DND-41 (cell line): Measurements from ENCODE around the gene MKLN1.

Experiments used
- EZH2 ChIP-seq: IDR thresholded peaks from 3 replicates; pipeline ENCODE4 v1.6.1; 2012; ENCODE audit warnings: borderline replicate concordance, low read depth, mild to moderate bottlenecking, moderate library complexity, low read length, inconsistent platforms; ENCODE audit not compliant: severe bottlenecking
- TF ChIP-seq, protein P1 (sequence below): IDR thresholded peaks from 2 replicates; pipeline ENCODE4 v1.5.1; 2012; ENCODE audit warnings: borderline replicate concordance, low read length, moderate library complexity, mild to moderate bottlenecking; ENCODE audit not compliant: poor library complexity, severe bottlenecking; ENCODE audit errors: extremely low read depth

DNA sequence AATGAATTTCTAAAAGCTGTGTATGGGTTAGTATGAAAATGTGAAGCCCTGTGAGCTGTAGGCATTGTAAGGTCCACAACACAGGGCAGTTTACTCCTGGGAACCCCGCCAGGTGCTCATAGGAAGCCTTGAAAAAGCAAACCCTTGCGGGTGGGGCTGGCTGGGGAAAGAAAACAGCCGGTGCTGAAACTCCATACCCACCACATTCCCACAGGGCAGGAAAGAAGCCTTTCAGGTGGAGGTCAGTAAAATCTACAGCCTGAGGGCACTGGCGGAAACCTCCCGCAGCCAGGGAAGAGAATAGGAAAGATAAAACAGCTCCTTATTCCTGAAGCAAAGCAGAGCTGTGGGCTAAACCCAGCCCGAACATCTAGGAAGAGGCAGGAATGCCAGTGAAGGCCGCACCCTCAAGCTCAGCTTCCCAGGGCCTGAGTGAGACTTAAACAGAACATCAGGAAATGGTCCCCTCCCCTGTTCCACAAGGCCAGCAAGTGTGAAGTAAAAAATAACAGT, 194.0 kb downstream of the MKLN1 start:
- TF ChIP-seq, protein P1, sequence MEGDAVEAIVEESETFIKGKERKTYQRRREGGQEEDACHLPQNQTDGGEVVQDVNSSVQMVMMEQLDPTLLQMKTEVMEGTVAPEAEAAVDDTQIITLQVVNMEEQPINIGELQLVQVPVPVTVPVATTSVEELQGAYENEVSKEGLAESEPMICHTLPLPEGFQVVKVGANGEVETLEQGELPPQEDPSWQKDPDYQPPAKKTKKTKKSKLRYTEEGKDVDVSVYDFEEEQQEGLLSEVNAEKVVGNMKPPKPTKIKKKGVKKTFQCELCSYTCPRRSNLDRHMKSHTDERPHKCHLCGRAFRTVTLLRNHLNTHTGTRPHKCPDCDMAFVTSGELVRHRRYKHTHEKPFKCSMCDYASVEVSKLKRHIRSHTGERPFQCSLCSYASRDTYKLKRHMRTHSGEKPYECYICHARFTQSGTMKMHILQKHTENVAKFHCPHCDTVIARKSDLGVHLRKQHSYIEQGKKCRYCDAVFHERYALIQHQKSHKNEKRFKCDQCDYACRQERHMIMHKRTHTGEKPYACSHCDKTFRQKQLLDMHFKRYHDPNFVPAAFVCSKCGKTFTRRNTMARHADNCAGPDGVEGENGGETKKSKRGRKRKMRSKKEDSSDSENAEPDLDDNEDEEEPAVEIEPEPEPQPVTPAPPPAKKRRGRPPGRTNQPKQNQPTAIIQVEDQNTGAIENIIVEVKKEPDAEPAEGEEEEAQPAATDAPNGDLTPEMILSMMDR: no peak
- no peak for TF ChIP-seq EZH2
